DOHH2 (cell line): ENCODE measurements around the gene BDNF.

Source experiments
- H3F3A ChIP-seq: fragments of 200-600 bp; sonication (generic), shearing (Covaris generic); 2 replicates; pipeline ENCODE4 v1.6.0; 2016; ENCODE audit warnings: antibody characterized with exemption, mild to moderate bottlenecking; ENCODE audit not compliant: control insufficient read depth, insufficient read depth
- H3K27ac ChIP-seq: fragments of 200-600 bp; sonication (generic); 2 replicates; pipeline ENCODE4 v1.5.1; 2014; ENCODE audit warnings: low read depth, mild to moderate bottlenecking, low read length, moderate library complexity
- H3K27me3 ChIP-seq: fragments of 200-600 bp; sonication (generic); 2 replicates; pipeline ENCODE4 v1.6.1; 2014; ENCODE audit warnings: mild to moderate bottlenecking, low read length, mixed read lengths; ENCODE audit not compliant: control insufficient read depth
- H3K36me3 ChIP-seq: fragments of 200-600 bp; sonication (generic); 2 replicates; pipeline ENCODE4 v1.6.1; 2014; ENCODE audit warnings: mild to moderate bottlenecking, low read length, moderate library complexity, mixed read lengths; ENCODE audit not compliant: control insufficient read depth
- H3K4me1 ChIP-seq: fragments of 200-600 bp; sonication (generic); 2 replicates; pipeline ENCODE4 v1.6.1; 2014; ENCODE audit warnings: mild to moderate bottlenecking, low read length, mixed read lengths; ENCODE audit not compliant: control insufficient read depth
- H3K4me2 ChIP-seq: fragments of 200-600 bp; sonication (generic); 2 replicates; pipeline ENCODE4 v1.6.0; 2014; ENCODE audit warnings: mild to moderate bottlenecking, low read length, moderate library complexity
- H3K4me3 ChIP-seq: fragments of 200-600 bp; sonication (generic); 2 replicates; pipeline ENCODE4 v1.5.1; 2014; ENCODE audit warnings: mild to moderate bottlenecking, low read length, mixed read lengths
- H3K79me2 ChIP-seq: fragments of 200-600 bp; sonication (generic); 2 replicates; pipeline ENCODE4 v1.6.1; 2014; ENCODE audit warnings: mild to moderate bottlenecking, low read length, mixed read lengths; ENCODE audit not compliant: control insufficient read depth
- H3K9me2 ChIP-seq: fragments of 200-600 bp; sonication (generic); replicated peaks from 2 replicates; pipeline ENCODE4 v1.6.1; 2014; ENCODE audit warnings: mild to moderate bottlenecking, low read length, mixed read lengths; ENCODE audit not compliant: control insufficient read depth
- H3K9me3 ChIP-seq: fragments of 200-600 bp; sonication (generic); 2 replicates; pipeline ENCODE4 v1.6.1; 2014; ENCODE audit warnings: antibody characterized with exemption, low read length, mixed read lengths; ENCODE audit not compliant: control insufficient read depth, insufficient read depth
- H4K20me1 ChIP-seq: fragments of 200-600 bp; sonication (generic); 2 replicates; pipeline ENCODE4 v1.6.0; 2014; ENCODE audit warnings: low read depth, mild to moderate bottlenecking, antibody characterized with exemption, low read length, moderate library complexity; ENCODE audit not compliant: control insufficient read depth, insufficient read depth
- EZH2phosphoT487 ChIP-seq: fragments of 200-600 bp; sonication (generic); IDR thresholded peaks from 2 replicates; pipeline ENCODE4 v1.6.1; 2017; ENCODE audit warnings: borderline replicate concordance, mild to moderate bottlenecking, antibody characterized with exemption, low read length, moderate library complexity, mixed read lengths
- TF ChIP-seq, protein P1 (sequence below): fragments of 200-600 bp; sonication (generic); IDR thresholded peaks from one replicate; pipeline ENCODE4 v1.5.1; 2014; ENCODE audit warnings: antibody characterized with exemption, mild to moderate bottlenecking, low read depth, low read length; ENCODE audit not compliant: poor library complexity, severe bottlenecking

BDNF gene

DNA sequence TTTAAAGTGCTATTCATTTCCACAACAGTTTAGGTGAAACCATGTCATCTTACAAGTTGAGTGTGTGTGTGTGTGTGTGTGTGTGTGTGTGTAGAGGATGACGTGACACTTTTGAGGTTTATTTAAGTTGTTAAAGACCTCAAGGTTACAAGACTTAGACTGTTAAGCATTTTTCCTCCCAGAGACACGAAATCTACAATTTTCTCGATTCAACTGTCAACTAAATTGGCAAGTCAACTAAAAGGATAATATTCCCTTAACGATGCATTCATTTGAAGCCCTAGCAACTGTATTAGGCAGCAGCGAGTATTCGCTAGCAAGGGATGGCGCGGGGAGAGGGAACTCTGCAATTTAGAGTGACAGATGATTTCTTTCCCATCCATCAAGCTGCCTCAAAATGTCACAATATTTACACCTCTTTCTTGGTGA is 17.6 kb upstream of the BDNF start:
- Histone ChIP-seq H3F3A (no peaks in the 10 kb centered on the region), H3K9me2 (no peaks in the 10 kb centered on the region), H3K4me1 (no peaks in the 10 kb centered on the region), H4K20me1 (no peaks in the 10 kb centered on the region), H3K36me3 (no peaks in the 10 kb centered on the region), H3K27ac (no peak overlapping the region), H3K4me3 (no peak overlapping the region), H3K27me3 (no peaks in the 10 kb centered on the region), H3K4me2 (no peak overlapping the region), H3K79me2 (no peaks in the 10 kb centered on the region), H3K9me3 (peaks cover 4% of the 10 kb centered on the region; the same call in 1 of the 2 replicates)
- TF ChIP-seq, protein P1, sequence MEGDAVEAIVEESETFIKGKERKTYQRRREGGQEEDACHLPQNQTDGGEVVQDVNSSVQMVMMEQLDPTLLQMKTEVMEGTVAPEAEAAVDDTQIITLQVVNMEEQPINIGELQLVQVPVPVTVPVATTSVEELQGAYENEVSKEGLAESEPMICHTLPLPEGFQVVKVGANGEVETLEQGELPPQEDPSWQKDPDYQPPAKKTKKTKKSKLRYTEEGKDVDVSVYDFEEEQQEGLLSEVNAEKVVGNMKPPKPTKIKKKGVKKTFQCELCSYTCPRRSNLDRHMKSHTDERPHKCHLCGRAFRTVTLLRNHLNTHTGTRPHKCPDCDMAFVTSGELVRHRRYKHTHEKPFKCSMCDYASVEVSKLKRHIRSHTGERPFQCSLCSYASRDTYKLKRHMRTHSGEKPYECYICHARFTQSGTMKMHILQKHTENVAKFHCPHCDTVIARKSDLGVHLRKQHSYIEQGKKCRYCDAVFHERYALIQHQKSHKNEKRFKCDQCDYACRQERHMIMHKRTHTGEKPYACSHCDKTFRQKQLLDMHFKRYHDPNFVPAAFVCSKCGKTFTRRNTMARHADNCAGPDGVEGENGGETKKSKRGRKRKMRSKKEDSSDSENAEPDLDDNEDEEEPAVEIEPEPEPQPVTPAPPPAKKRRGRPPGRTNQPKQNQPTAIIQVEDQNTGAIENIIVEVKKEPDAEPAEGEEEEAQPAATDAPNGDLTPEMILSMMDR, result no peak
- no peak for TF ChIP-seq EZH2phosphoT487

DNA sequence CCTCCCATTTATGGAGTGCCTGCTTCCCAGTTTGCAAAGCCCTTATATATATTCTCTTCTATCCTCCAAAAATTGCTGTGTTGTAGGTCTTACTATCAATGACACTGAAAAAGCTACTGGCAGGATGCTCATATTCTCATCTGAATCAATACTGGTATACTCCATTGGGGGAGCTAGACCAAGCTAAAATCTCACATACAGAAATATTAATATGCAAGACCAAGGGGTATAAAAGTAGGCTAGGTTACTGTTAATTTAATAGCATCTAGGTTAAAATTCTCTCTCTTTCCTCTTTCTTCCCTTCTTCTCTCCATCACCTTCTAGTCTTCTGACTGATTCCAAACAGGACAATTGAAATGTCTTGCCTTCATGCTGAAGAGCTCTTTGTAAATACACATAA is 17.1 kb upstream of the BDNF start:
- no peaks in the 10 kb centered on the region for H3K36me3 ChIP-seq
- H3K4me1 ChIP-seq, result no peaks in the 10 kb centered on the region
- no peaks in the 10 kb centered on the region for H3K79me2 ChIP-seq
- H3K4me3 ChIP-seq, result no peak overlapping the region
- H4K20me1 ChIP-seq, result no peaks in the 10 kb centered on the region
- H3F3A ChIP-seq, result no peaks in the 10 kb centered on the region
- H3K27ac ChIP-seq, result no peak overlapping the region
- H3K27me3 ChIP-seq, result no peaks in the 10 kb centered on the region
- H3K4me2 ChIP-seq, result no peak overlapping the region
- TF ChIP-seq EZH2phosphoT487, result no peak
- TF ChIP-seq, protein P1, result no peak
- peaks cover 4% of the 10 kb centered on the region; the same call in 1 of the 2 replicates for H3K9me3 ChIP-seq
- no peaks in the 10 kb centered on the region for H3K9me2 ChIP-seq

DNA sequence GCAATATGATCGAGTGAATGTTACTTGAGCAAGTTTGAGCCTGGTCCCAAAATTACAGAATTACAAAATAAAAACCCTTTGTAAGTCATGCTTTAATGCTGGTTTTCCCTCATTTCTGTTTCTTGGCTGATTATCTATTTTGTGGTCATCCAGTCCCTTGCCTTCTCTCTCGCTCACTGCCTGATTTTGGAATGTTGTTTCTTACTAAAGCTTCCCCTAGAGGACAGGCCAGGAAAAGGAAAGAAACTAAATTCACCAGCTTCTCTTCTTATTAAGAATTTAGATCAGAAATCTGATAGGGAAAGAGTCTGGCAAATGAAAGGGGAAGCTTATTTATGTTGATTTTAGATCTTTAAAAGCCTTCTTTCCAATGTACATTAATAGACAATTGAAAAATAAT is 16.6 kb upstream of the BDNF start:
- TF ChIP-seq, protein P1, result no peak
- no peak for TF ChIP-seq EZH2phosphoT487
- Histone ChIP-seq H3K4me1 (no peaks in the 10 kb centered on the region), H3F3A (no peaks in the 10 kb centered on the region), H3K27ac (no peak overlapping the region), H3K4me3 (no peak overlapping the region), H3K9me2 (no peaks in the 10 kb centered on the region), H3K4me2 (no peak overlapping the region), H3K9me3 (peaks cover 4% of the 10 kb centered on the region; the same call in 1 of the 2 replicates), H3K27me3 (no peaks in the 10 kb centered on the region), H4K20me1 (no peaks in the 10 kb centered on the region), H3K79me2 (no peaks in the 10 kb centered on the region), H3K36me3 (no peaks in the 10 kb centered on the region)
